ENCODE measurements around the gene OLR1.

The OLR1 gene

DNA sequence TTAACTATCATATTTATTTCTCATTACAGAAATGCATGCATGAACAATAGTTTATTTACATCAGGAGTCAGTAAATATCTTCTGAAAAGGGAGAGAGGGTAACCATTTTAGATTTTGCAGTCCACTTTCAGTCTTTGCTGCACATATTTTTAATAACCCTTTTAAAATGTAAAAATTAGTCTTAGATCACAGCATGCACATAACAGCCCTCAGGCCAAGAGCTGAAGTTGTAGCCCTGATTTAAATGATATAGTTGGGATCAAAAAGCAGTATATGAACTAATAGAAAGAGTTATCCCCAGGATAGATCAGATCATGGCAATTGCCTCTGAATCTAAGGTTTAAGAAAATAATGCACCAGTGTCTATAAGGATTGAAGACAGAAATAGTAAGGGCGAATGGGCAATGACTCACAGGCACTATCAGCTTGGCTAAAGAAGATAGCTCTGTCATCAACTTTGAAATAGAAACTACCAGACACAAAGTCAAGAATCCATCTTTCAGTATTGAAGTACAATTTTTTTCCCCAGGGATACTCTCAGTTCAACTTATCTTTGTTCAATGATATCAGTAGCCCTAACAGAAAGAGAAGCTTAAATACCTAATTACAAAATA is 28.8 kb downstream of the OLR1 start:
- TF ChIP-seq GATA3 (IDR thresholded peaks at IDR 0.05; ENCODE audit: low read depth, low read length), result no peak
- no peak for TF ChIP-seq GATA2 (IDR thresholded peaks at IDR 0.05; ENCODE audit: low read depth, low read length)

DNA sequence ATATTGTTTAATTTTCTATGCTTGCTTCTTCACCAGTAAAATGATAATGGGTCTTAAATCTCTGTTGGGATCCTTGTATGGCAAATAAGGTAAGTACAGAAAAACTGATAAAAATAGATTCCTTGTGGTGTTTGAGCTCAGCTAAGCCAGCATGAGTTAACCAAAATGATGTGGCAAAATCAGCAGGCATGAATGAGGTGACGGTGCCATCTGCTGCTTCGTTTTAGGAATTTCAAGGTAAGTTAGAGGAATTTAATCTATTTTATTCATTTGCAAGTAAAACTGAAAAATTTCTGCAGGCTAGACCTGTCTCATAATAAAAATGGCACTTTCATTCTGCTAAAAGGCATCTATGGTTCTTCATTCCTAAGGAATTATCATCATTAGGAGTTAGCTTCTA is 31.9 kb downstream of the OLR1 start:
- TF ChIP-seq GATA2 (IDR thresholded peaks at IDR 0.05; ENCODE audit: low read depth, low read length), result no peak
- no peak for TF ChIP-seq GATA3 (IDR thresholded peaks at IDR 0.05; ENCODE audit: low read depth, low read length)

DNA sequence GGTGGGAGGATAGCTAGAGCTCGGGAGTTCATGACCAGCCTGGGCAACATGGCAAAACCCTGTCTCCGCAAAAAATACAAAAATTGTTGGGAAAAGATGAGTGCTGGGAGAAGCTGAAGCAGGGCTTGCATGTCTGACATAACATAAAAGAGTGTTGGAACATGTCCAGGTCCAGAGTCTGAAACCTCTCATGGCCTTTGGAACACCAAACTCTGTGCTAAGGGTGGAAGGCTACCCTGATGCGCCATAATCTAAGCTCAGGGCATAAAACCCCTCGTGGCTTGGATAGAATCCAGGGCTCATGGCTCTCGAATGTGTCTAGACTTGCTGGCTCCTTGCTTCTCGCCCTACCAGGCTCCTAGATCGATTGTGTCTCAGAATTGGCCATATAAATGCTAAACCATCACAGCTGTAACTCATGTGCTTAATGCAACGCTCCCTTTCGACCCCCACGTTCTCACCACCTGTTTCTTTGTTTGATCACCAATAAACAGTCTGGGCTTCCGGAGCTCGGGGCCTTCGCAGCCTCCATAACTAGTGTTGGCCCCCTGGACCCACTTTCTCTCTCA is 35.2 kb downstream of the OLR1 start:
- no peak for TF ChIP-seq GATA3 (IDR thresholded peaks at IDR 0.05; ENCODE audit: low read depth, low read length)
- TF ChIP-seq GATA2 (IDR thresholded peaks at IDR 0.05; ENCODE audit: low read depth, low read length), result no peak

- TF ChIP-seq GATA3 (IDR thresholded peaks at IDR 0.05; ENCODE audit: low read depth, low read length), result no peak
- TF ChIP-seq GATA2 (IDR thresholded peaks at IDR 0.05; ENCODE audit: low read depth, low read length), result no peak
These were observed 36.8 kb downstream of the OLR1 start for GRCh38 chr12:10135126-10135525.

GRCh38 chr12:10132850-10133370 is 39.0 kb downstream of the OLR1 start:
- no peak for TF ChIP-seq GATA2 (IDR thresholded peaks at IDR 0.05; ENCODE audit: low read depth, low read length)
- TF ChIP-seq GATA3 (IDR thresholded peaks at IDR 0.05; ENCODE audit: low read depth, low read length), result no peak

GRCh38 chr12:10131111-10131690 is 40.7 kb downstream of the OLR1 start:
- TF ChIP-seq GATA2 (IDR thresholded peaks at IDR 0.05; ENCODE audit: low read depth, low read length) (no peak), GATA3 (IDR thresholded peaks at IDR 0.05; ENCODE audit: low read depth, low read length) (no peak)

- TF ChIP-seq GATA2 (IDR thresholded peaks at IDR 0.05; ENCODE audit: low read depth, low read length), result no peak
- TF ChIP-seq GATA3 (IDR thresholded peaks at IDR 0.05; ENCODE audit: low read depth, low read length), result no peak
These were observed 41.9 kb downstream of the OLR1 start, which contains the start of gene CLEC7A for GRCh38 chr12:10130042-10130441. TSS of gene CLEC7A (minus strand) at chr12:10130199. CDS start at chr12:10130082, 117 bp downstream.

DNA sequence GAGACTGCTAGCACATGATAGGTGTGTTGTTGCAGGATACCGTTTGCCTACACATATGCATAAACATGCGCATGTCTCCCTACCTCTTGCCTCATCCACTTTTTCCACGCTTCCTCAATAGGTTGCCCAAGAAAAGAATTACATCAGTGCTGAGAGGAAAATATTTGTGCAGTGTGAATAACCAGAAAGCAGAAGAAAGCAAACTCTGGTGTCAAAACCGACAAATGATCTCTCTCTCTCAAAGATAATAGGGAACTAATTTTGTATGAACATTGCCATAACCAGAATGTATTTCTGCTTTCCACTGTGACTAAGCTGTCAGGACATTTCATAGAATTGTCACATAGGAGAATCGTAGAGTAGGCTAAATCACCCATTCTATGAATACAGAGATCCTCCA is 43.2 kb downstream of the OLR1 start:
- TF ChIP-seq GATA2 (IDR thresholded peaks at IDR 0.05; ENCODE audit: low read depth, low read length), result no peak
- no peak for TF ChIP-seq GATA3 (IDR thresholded peaks at IDR 0.05; ENCODE audit: low read depth, low read length)

DNA sequence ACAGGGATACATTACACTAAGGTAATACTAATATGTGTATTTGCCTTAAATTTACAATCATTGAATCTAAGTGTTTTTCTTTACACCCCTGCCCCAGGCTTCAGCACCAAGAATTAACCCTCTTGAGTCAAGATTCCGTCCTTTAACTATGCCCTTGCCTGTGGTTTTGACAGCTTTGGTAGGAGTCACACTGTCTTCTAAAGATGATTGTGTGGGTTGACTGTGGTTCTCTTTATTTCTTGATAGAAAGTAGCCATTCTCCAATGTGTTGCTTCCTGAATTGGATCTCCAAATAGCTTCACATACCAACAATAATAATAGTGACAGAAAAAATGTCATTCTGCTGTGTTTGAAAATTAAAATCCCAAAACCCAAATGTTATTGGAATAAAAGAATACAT is 45.5 kb downstream of the OLR1 start:
- TF ChIP-seq GATA2 (IDR thresholded peaks at IDR 0.05; ENCODE audit: low read depth, low read length) (no peak), GATA3 (IDR thresholded peaks at IDR 0.05; ENCODE audit: low read depth, low read length) (no peak)

DNA sequence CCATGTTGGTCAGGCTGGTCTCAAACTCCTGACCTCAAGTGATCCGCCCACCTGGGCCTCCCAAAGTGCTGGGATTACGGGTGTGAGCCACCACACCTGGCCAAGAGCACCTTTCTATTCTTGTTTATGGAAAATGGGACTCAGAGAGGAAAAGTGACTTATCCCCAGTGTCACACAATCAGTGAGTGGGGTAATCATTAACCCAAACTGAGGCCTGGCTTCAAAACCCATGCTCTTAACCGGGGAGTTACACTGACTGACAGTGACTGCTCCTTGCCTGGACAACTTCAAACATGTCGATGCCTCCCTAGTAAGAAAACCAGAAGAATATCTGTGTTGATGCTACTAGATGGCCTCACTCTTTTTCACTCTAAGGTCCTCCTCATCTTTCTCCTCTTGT is 49.2 kb downstream of the OLR1 start:
- TF ChIP-seq GATA2 (IDR thresholded peaks at IDR 0.05; ENCODE audit: low read depth, low read length), result no peak
- no peak for TF ChIP-seq GATA3 (IDR thresholded peaks at IDR 0.05; ENCODE audit: low read depth, low read length)

DNA sequence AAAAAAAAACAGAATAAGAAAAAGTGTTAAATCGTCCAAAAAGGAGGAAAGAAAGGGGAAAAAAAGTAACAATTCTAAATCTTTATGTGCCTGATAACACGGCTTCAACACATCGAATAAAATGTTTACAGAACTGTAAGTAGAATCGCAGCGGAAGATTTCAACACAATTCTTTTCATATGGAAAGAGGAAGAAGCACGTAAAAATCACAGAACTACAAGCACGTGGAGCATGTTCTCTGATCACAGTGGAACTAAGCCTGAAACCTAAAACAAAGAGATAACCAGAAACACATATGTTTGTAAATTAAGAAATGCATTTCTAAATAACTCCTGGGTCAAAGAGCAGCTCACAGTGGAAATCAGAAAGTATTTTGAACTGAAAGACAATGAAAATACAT is 50.7 kb downstream of the OLR1 start:
- TF ChIP-seq GATA2 (IDR thresholded peaks at IDR 0.05; ENCODE audit: low read depth, low read length) (no peak), GATA3 (IDR thresholded peaks at IDR 0.05; ENCODE audit: low read depth, low read length) (no peak)

GRCh38 chr12:10119066-10119465 is 52.9 kb downstream of the OLR1 start:
- TF ChIP-seq GATA3 (IDR thresholded peaks at IDR 0.05; ENCODE audit: low read depth, low read length), result no peak
- TF ChIP-seq GATA2 (IDR thresholded peaks at IDR 0.05; ENCODE audit: low read depth, low read length), result no peak

DNA sequence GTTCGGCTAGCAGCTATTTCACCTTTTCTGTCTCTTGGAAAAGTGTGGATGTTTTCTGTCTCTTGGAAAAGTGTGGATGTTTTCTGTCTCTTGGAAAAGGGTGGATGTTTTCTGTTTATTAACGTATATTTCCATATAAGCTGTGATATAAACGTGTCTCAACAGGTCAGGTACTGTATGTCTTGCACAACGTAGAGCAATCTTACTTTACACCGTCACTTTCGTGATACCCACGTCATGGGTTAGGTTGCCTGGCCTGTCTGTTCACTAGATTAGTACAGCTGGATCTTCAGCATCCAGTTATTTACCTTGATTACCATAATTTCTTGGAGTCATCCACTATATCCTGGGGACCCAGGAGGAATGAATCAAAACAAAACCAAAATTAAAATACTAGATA is 56.0 kb downstream of the OLR1 start:
- TF ChIP-seq GATA2 (IDR thresholded peaks at IDR 0.05; ENCODE audit: low read depth, low read length), result no peak
- no peak for TF ChIP-seq GATA3 (IDR thresholded peaks at IDR 0.05; ENCODE audit: low read depth, low read length)

GRCh38 chr12:10115311-10115710 is 56.6 kb downstream of the OLR1 start:
- no peak for TF ChIP-seq GATA3 (IDR thresholded peaks at IDR 0.05; ENCODE audit: low read depth, low read length)

DNA sequence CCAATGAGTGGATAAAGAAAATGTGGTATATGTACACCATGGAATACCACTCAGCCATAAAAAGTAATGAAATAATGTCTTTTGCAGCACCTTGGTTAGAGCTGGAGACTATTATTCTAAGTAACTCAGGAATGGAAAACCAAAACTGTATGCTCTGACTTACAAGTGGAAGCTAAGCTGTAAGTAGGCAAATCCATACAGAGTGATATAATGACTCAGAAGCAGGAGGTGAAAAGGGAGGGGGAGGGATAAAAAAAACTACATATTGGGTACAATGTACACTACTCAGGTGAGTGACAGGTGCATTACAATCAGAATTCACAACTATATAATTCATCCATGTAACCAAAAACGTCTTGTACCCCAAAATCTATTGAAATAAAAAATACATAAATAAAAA is 58.0 kb downstream of the OLR1 start:
- TF ChIP-seq GATA3 (IDR thresholded peaks at IDR 0.05; ENCODE audit: low read depth, low read length) (no peak), GATA2 (IDR thresholded peaks at IDR 0.05; ENCODE audit: low read depth, low read length) (no peak)
